Measurements from ENCODE around the gene MRGPRG.

DNA sequence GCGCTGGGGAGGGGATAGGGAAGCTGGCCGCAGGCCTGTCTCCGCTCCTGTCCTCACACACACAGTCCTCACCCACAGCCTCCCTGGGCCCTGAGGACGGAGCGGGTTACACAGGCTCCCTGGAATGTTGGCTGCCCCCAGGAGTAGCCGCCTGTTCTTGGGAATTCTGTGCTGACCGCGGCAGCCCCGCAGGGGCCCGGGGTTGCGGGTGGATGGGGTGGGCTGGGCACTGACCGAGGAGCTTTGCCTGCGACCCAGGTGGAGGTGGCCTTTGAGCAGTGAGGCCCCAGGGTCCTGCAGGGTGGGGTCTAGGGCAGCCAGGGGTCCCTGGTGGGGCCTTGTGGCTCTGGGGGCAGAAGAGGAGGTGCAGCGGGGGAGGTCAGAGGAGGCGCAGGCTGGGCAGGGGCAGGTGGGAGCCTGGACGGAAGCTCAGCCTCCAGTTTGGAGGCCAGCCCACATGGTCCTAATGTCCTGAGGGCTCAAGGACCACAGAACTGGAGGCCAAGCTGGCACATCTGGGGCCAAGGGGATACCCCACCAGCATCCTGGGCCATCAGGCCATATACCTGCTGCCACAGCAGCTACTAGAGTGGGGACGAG, 6.6 kb upstream of the MRGPRG start:
- TF ChIP-seq, protein P1, sequence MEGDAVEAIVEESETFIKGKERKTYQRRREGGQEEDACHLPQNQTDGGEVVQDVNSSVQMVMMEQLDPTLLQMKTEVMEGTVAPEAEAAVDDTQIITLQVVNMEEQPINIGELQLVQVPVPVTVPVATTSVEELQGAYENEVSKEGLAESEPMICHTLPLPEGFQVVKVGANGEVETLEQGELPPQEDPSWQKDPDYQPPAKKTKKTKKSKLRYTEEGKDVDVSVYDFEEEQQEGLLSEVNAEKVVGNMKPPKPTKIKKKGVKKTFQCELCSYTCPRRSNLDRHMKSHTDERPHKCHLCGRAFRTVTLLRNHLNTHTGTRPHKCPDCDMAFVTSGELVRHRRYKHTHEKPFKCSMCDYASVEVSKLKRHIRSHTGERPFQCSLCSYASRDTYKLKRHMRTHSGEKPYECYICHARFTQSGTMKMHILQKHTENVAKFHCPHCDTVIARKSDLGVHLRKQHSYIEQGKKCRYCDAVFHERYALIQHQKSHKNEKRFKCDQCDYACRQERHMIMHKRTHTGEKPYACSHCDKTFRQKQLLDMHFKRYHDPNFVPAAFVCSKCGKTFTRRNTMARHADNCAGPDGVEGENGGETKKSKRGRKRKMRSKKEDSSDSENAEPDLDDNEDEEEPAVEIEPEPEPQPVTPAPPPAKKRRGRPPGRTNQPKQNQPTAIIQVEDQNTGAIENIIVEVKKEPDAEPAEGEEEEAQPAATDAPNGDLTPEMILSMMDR (IDR thresholded peaks at IDR 0.05; ENCODE audit: low read depth, low read length), result no peak
- no peak for TF ChIP-seq EZH2phosphoT487 (IDR thresholded peaks at IDR 0.05; ENCODE audit: low read depth)

Measured in OCI-LY3 (cell line).